Measurements from ENCODE around the gene SPEG. TPM values are rescaled to one million over a fixed set of nuclear protein-coding genes. Genes with fewer than 3 reads are reported as not detected.
A peak's percentile ranks its signal among the peaks of the same experiment; 100 is the strongest.

The SPEG gene
- total RNA-seq: 145 TPM
- long read RNA-seq, transcript SPEG-203 (5 exons, 1,457 nt): major isoform, 16 of 185 reads
- long read RNA-seq, partial matches to known transcripts: 108 of 185 reads
- long read RNA-seq, other reads (novel, unspliced or antisense): 56 of 185 reads

GRCh38 chr2:219434718-219435525, at the start of gene SPEG:
Gene SPEG (plus strand): TSS chr2:219434843. CDS start chr2:219434978, 135 bp downstream.
- intact Hi-C loops (cut with micrococcal nuclease): no loop called here
- no peak for TF ChIP-seq CTCF (IDR thresholded peaks at IDR 0.05; ENCODE audit: borderline replicate concordance)
- no peaks in the 10 kb centered on the region for H3K9me3 ChIP-seq (replicated peaks)
- no peak for DNase-seq
- peaks cover 47% of the 10 kb centered on the region for H3K27me3 ChIP-seq (ENCODE audit: low read depth)
- H3K27ac ChIP-seq (replicated peaks): peak within 1 kb of the TSS; percentile 93
- H3K4me3 ChIP-seq: peak within 1 kb of the TSS; percentile 71
- peaks cover 33% of the 10 kb centered on the region for H3K4me1 ChIP-seq
- H3K36me3 ChIP-seq: no peaks in the 10 kb centered on the region

- no peaks in the 10 kb centered on the region for H3K27me3 ChIP-seq (ENCODE audit: low read depth)
- intact Hi-C loops (cut with micrococcal nuclease): no loop called here
- TF ChIP-seq CTCF (IDR thresholded peaks at IDR 0.05; ENCODE audit: borderline replicate concordance): no peak
- no peak overlapping the region for H3K4me3 ChIP-seq
- no peak for DNase-seq
- H3K9me3 ChIP-seq (replicated peaks): no peaks in the 10 kb centered on the region
- peaks cover 64% of the 10 kb centered on the region for H3K36me3 ChIP-seq
- peak overlapping the region; percentile 21 for H3K27ac ChIP-seq (replicated peaks)
- peaks cover 31% of the 10 kb centered on the region for H3K4me1 ChIP-seq
Observed at GRCh38 chr2:219384859-219385258, 49.8 kb upstream of the SPEG start.

- H3K4me1 ChIP-seq: peaks cover 31% of the 10 kb centered on the region
- peaks cover 56% of the 10 kb centered on the region for H3K36me3 ChIP-seq
- no peaks in the 10 kb centered on the region for H3K9me3 ChIP-seq (replicated peaks)
- intact Hi-C loops (cut with micrococcal nuclease): no loop called here
- H3K27ac ChIP-seq (replicated peaks): no peak overlapping the region
- no peak for TF ChIP-seq CTCF (IDR thresholded peaks at IDR 0.05; ENCODE audit: borderline replicate concordance)
- peak overlapping the region; percentile 94 for H3K4me3 ChIP-seq
- H3K27me3 ChIP-seq (ENCODE audit: low read depth): no peaks in the 10 kb centered on the region
- DNase-seq: no peak
Observed at GRCh38 chr2:219385958-219386520, 48.6 kb upstream of the SPEG start.

GRCh38 chr2:219386532-219387280, 47.9 kb upstream of the SPEG start:
- no peaks in the 10 kb centered on the region for H3K27me3 ChIP-seq (ENCODE audit: low read depth)
- DNase-seq: no peak
- H3K9me3 ChIP-seq (replicated peaks): no peaks in the 10 kb centered on the region
- H3K36me3 ChIP-seq: peaks cover 49% of the 10 kb centered on the region
- H3K4me3 ChIP-seq: peak overlapping the region; percentile 94
- H3K27ac ChIP-seq (replicated peaks): peak overlapping the region; percentile 98
- peaks cover 31% of the 10 kb centered on the region for H3K4me1 ChIP-seq
- intact Hi-C loops (cut with micrococcal nuclease): no loop called here
- TF ChIP-seq CTCF (IDR thresholded peaks at IDR 0.05; ENCODE audit: borderline replicate concordance): no peak

- Histone ChIP-seq H3K27me3 (ENCODE audit: low read depth) (no peaks in the 10 kb centered on the region), H3K4me3 (peak within 1 kb of the TSS; percentile 94), H3K9me3 (replicated peaks) (no peaks in the 10 kb centered on the region), H3K27ac (replicated peaks) (peak within 1 kb of the TSS; percentile 98), H3K36me3 (peaks cover 41% of the 10 kb centered on the region), H3K4me1 (peaks cover 31% of the 10 kb centered on the region)
- DNase-seq: peak; percentile 94
- TF ChIP-seq CTCF (IDR thresholded peaks at IDR 0.05; ENCODE audit: borderline replicate concordance): no peak
- intact Hi-C loops (cut with micrococcal nuclease): no loop called here
Observed at GRCh38 chr2:219387306-219388120, 47.1 kb upstream of the SPEG start, which contains the start of gene DNPEP. Gene DNPEP (minus strand): TSS chr2:219387912. CDS start chr2:219387794, 118 bp downstream.
